Epithelial cell of prostate (primary cell): ENCODE results near the gene RASSF8.

Source experiments
- DNase-seq: peaks from one replicate; pipeline ENCODE4 v3.0.0-alpha.2; 2011; ENCODE audit warnings: low read depth, low spot score
- H3K27ac ChIP-seq: fragments of 450-650 bp; 2 replicates; pipeline ENCODE4 v1.5.1; 2017; ENCODE audit warnings: mild to moderate bottlenecking

RASSF8 gene

GRCh38 chr12:26021534-26021933 lies 63.1 kb downstream of the RASSF8 start:
- no peak for DNase-seq
- no peak overlapping the region for H3K27ac ChIP-seq

- no peak for DNase-seq
These were observed 63.6 kb downstream of the RASSF8 start for GRCh38 chr12:26022043-26022442.

DNA sequence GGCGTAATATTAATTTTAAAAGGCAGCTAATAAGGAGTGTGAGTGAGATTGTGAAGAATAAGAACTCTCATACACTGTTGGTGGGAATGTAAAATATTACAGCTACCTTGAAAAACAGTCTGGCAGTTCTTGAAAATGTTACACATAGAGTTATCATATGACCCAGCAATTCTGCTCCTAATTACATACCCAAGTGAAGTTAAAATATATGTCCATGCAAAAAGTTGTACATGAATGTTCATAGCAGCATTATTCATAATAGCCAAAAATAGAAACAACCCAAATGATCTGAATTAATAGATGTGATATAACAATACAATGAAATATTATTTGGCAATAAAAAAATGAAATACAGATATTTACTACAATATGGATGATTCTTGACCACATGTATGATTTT lies 68.2 kb downstream of the RASSF8 start:
- no peak for DNase-seq
- H3K27ac ChIP-seq = no peak overlapping the region

More at GRCh38 chr12:26022043-26022442, 63.6 kb downstream of the RASSF8 start:
- H3K27ac ChIP-seq = no peak overlapping the region

GRCh38 chr12:26027401-26027800 lies 68.9 kb downstream of the RASSF8 start:
- no peak overlapping the region for H3K27ac ChIP-seq
- DNase-seq = no peak

- no peak for DNase-seq
- no peak overlapping the region for H3K27ac ChIP-seq
These were observed 70.7 kb downstream of the RASSF8 start for GRCh38 chr12:26028953-26029735.

DNA sequence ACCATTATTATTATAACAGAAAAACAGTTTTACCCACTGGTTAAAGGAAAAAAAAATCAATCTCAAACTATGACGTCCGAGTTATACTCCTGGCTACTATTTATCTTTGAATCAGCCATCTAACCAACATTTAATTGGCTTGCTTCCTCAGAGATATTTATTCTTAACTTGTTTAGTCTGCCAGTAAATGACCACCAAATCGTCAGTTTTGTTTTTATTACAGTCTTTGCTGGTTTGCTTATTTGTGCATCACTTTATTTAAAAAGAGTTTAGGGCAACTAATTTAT lies 71.2 kb downstream of the RASSF8 start:
- H3K27ac ChIP-seq = no peak overlapping the region

GRCh38 chr12:26030371-26030770 lies 71.9 kb downstream of the RASSF8 start:
- no peak for DNase-seq
- no peak overlapping the region for H3K27ac ChIP-seq

More for the DNA sequence above, 71.2 kb downstream of the RASSF8 start:
- no peak for DNase-seq

- DNase-seq = no peak
- H3K27ac ChIP-seq = no peak overlapping the region
These were observed 72.8 kb downstream of the RASSF8 start for GRCh38 chr12:26031318-26031717.

DNA sequence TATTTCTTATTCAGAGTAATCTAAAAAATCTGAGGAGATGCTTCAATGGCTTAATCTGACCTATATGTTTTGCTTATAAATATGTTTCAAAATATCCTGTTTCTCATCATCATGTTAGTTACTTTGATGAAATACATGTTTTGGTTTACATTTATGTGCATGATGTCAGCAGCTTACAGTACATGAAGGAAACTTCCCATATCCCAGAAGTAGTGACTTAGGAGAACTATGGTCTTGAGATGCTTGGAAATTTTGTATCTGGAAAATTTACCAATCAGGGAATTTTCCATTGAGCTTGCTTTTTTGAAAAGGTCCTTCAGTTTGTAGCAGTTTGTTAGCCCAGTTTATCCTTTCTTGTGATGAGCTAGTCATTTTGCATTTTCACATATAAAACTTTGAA lies 73.3 kb downstream of the RASSF8 start:
- DNase-seq = no peak
- H3K27ac ChIP-seq = no peak overlapping the region

GRCh38 chr12:26032290-26032689 lies 73.8 kb downstream of the RASSF8 start:
- DNase-seq = no peak
- H3K27ac ChIP-seq = no peak overlapping the region

GRCh38 chr12:26032719-26033241 lies 74.3 kb downstream of the RASSF8 start:
- no peak for DNase-seq
- H3K27ac ChIP-seq = no peak overlapping the region

DNA sequence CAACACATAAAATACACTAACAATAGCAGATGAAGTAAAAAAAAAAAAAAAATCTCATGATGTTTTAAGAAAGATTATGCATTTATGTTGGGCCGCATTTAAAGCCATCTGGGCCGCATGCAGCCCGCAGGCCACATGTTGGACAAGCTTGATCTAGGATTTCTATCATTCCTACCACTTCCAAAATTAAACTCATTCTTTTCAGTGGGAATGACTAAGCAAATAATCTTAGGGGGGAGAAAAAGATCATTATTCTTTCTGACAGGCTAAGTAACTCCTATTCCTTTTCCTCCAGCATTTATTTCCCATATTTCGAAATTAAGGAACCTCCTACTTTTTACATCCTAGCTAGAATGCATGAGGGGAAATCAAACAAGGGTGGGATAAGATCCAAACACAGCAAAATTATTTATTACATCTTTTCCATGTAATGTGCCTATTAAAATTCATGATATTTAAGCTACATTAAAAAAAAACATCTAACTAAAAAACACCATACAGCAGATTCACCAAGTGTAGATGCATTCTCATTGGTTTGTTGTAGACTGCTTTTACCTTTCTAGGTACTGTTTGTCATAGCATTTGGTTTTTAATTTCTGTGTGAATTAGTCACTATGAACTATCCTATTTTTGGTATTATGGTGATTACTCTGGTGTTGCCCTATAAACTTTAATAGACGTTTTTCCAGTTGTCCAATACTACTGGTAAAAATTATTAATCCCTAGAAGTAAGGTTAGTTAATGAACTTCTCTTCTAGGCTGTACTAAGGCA lies 76.1 kb downstream of the RASSF8 start:
- no peak overlapping the region for H3K27ac ChIP-seq
- DNase-seq = no peak

DNA sequence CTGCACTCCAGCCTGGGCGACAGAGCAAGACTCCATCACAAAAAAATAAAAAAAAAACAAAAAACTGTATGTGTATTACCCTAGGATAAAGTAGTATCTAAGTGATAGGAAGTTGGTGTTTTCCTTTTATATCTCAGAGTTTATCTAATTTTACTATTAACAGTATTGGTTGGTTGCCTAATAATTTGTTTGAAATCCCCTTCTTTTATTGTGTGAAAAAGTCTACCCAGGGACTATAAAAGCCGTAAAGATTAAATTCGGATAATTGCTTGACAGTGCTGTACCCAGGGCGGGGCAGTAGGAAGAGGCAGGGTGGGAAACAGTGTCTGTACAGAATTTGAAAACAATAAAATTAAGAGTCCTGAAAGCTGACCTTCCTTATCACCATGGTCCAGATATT lies 78.4 kb downstream of the RASSF8 start:
- DNase-seq = no peak
- H3K27ac ChIP-seq = no peak overlapping the region

- DNase-seq = no peak
- no peak overlapping the region for H3K27ac ChIP-seq
These were observed 79.2 kb downstream of the RASSF8 start for GRCh38 chr12:26037615-26038220.

DNA sequence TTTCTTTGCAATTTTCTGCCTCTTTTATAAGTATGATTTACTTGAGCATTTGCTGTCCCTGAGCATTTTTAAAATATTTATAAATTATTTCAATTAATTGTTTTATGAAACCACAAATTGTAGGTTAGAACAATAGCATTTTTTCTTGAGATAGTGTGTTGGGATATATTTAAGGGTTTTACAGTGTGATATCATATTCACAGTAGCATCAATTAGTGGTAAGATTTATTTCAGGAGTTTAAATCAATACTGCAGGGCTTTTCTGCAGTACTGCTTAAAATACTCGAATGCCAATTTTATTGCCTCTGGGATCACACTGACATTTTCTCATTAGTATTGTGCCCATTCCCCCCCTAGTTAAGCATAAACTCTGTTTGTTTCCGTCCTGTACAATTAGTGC lies 84.2 kb downstream of the RASSF8 start:
- no peak overlapping the region for H3K27ac ChIP-seq
- no peak for DNase-seq

- no peak overlapping the region for H3K27ac ChIP-seq
- DNase-seq = no peak
These were observed 84.9 kb downstream of the RASSF8 start for GRCh38 chr12:26043135-26044006.

DNA sequence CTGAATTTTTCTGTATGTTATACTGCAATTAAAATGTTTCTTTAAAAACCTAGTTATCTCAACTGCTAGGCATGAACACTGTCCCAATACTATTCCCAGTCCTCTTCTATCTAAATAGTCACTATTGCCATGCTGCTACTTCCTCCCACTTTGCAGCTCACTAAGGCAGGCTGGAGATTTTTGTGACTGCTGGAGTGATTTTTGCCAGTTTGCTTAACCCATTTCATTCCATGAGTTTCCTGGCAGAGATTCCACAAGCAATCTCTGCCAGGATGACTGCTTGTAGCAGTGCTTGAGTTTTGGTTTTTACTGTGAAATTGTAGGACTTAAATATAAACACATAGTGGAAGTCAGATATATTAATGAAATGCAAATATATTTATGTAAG lies 85.5 kb downstream of the RASSF8 start:
- DNase-seq = no peak
- no peak overlapping the region for H3K27ac ChIP-seq

DNA sequence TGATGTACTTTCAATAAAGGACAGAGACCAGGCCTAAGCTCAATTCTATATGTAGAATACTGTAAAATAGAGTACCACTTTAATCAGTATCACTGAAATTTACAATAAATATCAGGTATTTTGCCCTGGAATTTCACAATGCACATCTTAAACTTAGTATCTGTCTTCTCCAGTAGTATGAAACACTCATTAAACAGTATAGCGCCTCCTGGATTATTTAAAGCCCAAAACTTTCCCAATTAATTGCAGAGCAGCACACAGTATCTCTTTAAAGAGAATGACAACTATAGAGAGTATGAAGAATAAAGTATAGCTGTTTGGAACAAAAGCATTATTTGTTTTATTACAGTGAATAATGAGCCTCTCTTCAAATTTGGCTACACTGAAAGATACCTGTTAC lies 86.1 kb downstream of the RASSF8 start:
- no peak overlapping the region for H3K27ac ChIP-seq
- no peak for DNase-seq

GRCh38 chr12:26046203-26046602 lies 87.7 kb downstream of the RASSF8 start:
- H3K27ac ChIP-seq = no peak overlapping the region
- DNase-seq = no peak

DNA sequence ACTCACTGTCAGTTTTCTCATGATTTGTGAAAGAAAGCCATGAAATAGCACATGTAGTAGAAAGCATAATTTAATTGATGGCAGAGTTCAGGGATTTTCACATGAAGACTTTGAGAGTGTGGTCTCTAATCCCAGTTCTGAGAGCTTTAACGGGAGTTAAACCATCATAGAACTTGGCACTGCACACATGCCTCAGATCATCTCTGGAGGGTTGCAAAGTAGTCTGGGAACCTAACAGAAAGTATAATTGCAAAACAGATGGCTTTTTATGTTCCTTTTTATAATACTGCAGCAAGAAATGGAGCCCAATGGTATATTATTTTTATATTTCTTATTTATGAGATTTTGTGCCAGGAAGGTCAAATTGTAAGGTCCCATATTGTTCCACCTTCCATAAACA lies 88.4 kb downstream of the RASSF8 start:
- no peak for DNase-seq
- no peak overlapping the region for H3K27ac ChIP-seq
